ENCODE results near the gene AP1B1.

AP1B1 gene

GRCh38 chr22:29331658-29332300, 56.6 kb downstream of the AP1B1 start:
- DNase-seq (ENCODE audit: low read depth), result no peak

- DNase-seq (ENCODE audit: low read depth), result no peak
These were observed 57.2 kb downstream of the AP1B1 start for GRCh38 chr22:29331213-29331612.

- no peak for DNase-seq (ENCODE audit: low read depth)
These were observed 57.6 kb downstream of the AP1B1 start for GRCh38 chr22:29330753-29331152.

GRCh38 chr22:29330291-29330690, 58.1 kb downstream of the AP1B1 start:
- DNase-seq (ENCODE audit: low read depth), result no peak

- no peak for DNase-seq (ENCODE audit: low read depth)
These were observed 58.8 kb downstream of the AP1B1 start for GRCh38 chr22:29329581-29329980.

- DNase-seq (ENCODE audit: low read depth), result no peak
These were observed 59.5 kb downstream of the AP1B1 start for GRCh38 chr22:29328566-29329500.

- no peak for DNase-seq (ENCODE audit: low read depth)
These were observed 60.3 kb downstream of the AP1B1 start for GRCh38 chr22:29328055-29328454.

- no peak for DNase-seq (ENCODE audit: low read depth)
These were observed 61.1 kb downstream of the AP1B1 start for GRCh38 chr22:29327089-29327764.

GRCh38 chr22:29326481-29326880, 61.9 kb downstream of the AP1B1 start:
- no peak for DNase-seq (ENCODE audit: low read depth)

GRCh38 chr22:29325785-29326315, 62.5 kb downstream of the AP1B1 start:
- no peak for DNase-seq (ENCODE audit: low read depth)

- no peak for DNase-seq (ENCODE audit: low read depth)
These were observed 63.0 kb downstream of the AP1B1 start for GRCh38 chr22:29325356-29325755.

GRCh38 chr22:29323641-29324040, 64.7 kb downstream of the AP1B1 start:
- DNase-seq (ENCODE audit: low read depth), result no peak

- DNase-seq (ENCODE audit: low read depth), result no peak
These were observed 67.8 kb downstream of the AP1B1 start for GRCh38 chr22:29320546-29320945.

GRCh38 chr22:29319072-29319471, 69.3 kb downstream of the AP1B1 start:
- DNase-seq (ENCODE audit: low read depth), result no peak

GRCh38 chr22:29317827-29318454, 70.4 kb downstream of the AP1B1 start:
- no peak for DNase-seq (ENCODE audit: low read depth)

- no peak for DNase-seq (ENCODE audit: low read depth)
These were observed 72.1 kb downstream of the AP1B1 start for GRCh38 chr22:29316141-29316828.

GRCh38 chr22:29315286-29316140, 72.9 kb downstream of the AP1B1 start, which contains the start of gene RASL10A:
RASL10A (minus strand) TSS chr22:29315697; CDS start chr22:29315246, 451 bp downstream.
- DNase-seq (ENCODE audit: low read depth), result no peak

GRCh38 chr22:29314537-29315285, 73.7 kb downstream of the AP1B1 start:
- no peak for DNase-seq (ENCODE audit: low read depth)

All from stimulated activated CD8-positive, alpha-beta memory T cell treated with anti-CD3 and anti-CD28 coated beads, Interleukin-12 subunit alpha, Interleukin-12 subunit beta, amount 100 ng/mL, for 4 hours (primary cell).